Mucosa of descending colon (tissue), 3 donors: ENCODE data around the gene NRP2. TPM values are rescaled to one million over a fixed set of nuclear protein-coding genes. Genes with fewer than 3 reads are reported as not detected.

Source experiments
- ATAC-seq: fragments of 200-7000 bp; cut with Tn5 transposase; one replicate; pipeline ENCODE4 v1.9.1; 2020; ENCODE audit warnings: mild to moderate bottlenecking, moderate library complexity
- DNase-seq, 3 donors: peaks; one replicate each; pipeline ENCODE4 v3.0.0-alpha.2; 2020
- H3K36me3 ChIP-seq: fragments of 200-600 bp; one replicate; pipeline ENCODE4 v1.8.0; 2021; ENCODE audit warnings: low read depth, mild to moderate bottlenecking
- H3K4me1 ChIP-seq: fragments of 200-600 bp; one replicate; pipeline ENCODE4 v1.8.0; 2021; ENCODE audit warnings: low read depth, mild to moderate bottlenecking
- H3K4me3 ChIP-seq: fragments of 200-600 bp; one replicate; pipeline ENCODE4 v1.8.0; 2021; ENCODE audit warnings: mild to moderate bottlenecking
- H3K9me3 ChIP-seq: fragments of 200-600 bp; one replicate; pipeline ENCODE4 v1.8.0; 2021; ENCODE audit warnings: mild to moderate bottlenecking
- CTCF ChIP-seq: fragments of 200-600 bp; IDR thresholded peaks from one replicate; pipeline ENCODE4 v1.8.0; 2022; ENCODE audit warnings: antibody characterized with exemption, mild to moderate bottlenecking
- intact Hi-C, 2 donors: fragments of 100-400 bp; cut with DNase I in 1 of 2; cut with micrococcal nuclease in 1 of 2; formaldehyde crosslinking; loops; one replicate each; pipeline versions ENCODE4 v1.11.0 to v1.11.1; 2022; cut with DNase I, micrococcal nuclease
- total RNA-seq, 3 donors: library from RNA; stranded (reverse); fragmentation: NEBNext Ultra II Directional in 2 of 3; extraction: Animal tissue kit (Norgen Biotek cat#: 25700) in 2 of 3; gene quantifications; one replicate each; pipeline versions ENCODE4 v1.2.1 to v1.2.4, GENCODE V29; 2021 to 2023
- donor health status: DM: no; HTN: no; CAD: no; lungs with moderate emphysema.
- donor health status: DM: no; HTN: no; CAD: no.
- donor health status: DM: no; HTN: yes; CAD: no.

The NRP2 gene
- total RNA-seq, 3 donors from 2014 or later, result 12.3 to 300 (median 19.2) TPM

GRCh38 chr2:205680067-205680466 lies 2.2 kb upstream of the NRP2 start:
- Histone ChIP-seq H3K36me3 (no peaks in the 10 kb centered on the region), H3K9me3 (no peaks in the 10 kb centered on the region), H3K4me3 (no peak overlapping the region), H3K4me1 (peaks cover 3% of the 10 kb centered on the region)
- ATAC-seq (peak; percentile 58), DNase-seq (peak in 1 of 3 donors; percentile 82)
- intact Hi-C loops, result no loop called here
- peak; percentile 33 for TF ChIP-seq CTCF

DNA sequence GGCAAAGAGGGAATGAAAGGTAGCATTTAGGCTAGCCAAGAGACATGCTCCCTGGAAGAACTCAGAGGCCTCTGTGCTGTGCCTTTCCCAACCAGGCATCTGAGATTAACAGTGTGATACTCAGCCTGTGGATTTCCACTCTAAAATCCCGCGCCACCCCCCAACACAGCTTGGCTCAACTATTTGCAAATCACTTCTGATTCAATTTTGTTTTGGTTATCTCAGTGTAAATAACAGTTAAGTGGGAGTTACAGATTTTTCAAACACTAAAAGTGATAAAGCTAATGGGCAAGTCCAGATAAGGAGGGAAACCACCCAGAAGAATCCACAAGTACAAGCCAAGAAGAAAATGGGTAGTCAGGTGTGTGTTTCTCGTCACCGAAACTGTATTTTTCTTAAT lies 1.4 kb upstream of the NRP2 start:
- H3K4me3 ChIP-seq, result no peak overlapping the region
- DNase-seq, result no peak
- no peaks in the 10 kb centered on the region for H3K9me3 ChIP-seq
- H3K36me3 ChIP-seq, result no peaks in the 10 kb centered on the region
- H3K4me1 ChIP-seq, result peaks cover 8% of the 10 kb centered on the region
- intact Hi-C loops, result no loop called here
- ATAC-seq, result no peak
- no peak for TF ChIP-seq CTCF

GRCh38 chr2:205681401-205682238 lies 681 bp upstream of the NRP2 start:
- intact Hi-C loops, result no loop called here
- Histone ChIP-seq H3K4me3 (no peak overlapping the region), H3K36me3 (no peaks in the 10 kb centered on the region), H3K9me3 (no peaks in the 10 kb centered on the region), H3K4me1 (peaks cover 10% of the 10 kb centered on the region)
- TF ChIP-seq CTCF, result no peak
- ATAC-seq (peak; percentile 11), DNase-seq (peak in 2 of 3 donors; percentile 40 to 58)

GRCh38 chr2:205682971-205683501 lies 735 bp downstream of the NRP2 start:
- no peaks in the 10 kb centered on the region for H3K36me3 ChIP-seq
- H3K9me3 ChIP-seq, result no peaks in the 10 kb centered on the region
- TF ChIP-seq CTCF, result no peak
- intact Hi-C loops, result no loop called here
- no peak for DNase-seq
- H3K4me1 ChIP-seq, result peaks cover 10% of the 10 kb centered on the region
- ATAC-seq, result no peak
- peak overlapping the region; percentile 7 for H3K4me3 ChIP-seq

DNA sequence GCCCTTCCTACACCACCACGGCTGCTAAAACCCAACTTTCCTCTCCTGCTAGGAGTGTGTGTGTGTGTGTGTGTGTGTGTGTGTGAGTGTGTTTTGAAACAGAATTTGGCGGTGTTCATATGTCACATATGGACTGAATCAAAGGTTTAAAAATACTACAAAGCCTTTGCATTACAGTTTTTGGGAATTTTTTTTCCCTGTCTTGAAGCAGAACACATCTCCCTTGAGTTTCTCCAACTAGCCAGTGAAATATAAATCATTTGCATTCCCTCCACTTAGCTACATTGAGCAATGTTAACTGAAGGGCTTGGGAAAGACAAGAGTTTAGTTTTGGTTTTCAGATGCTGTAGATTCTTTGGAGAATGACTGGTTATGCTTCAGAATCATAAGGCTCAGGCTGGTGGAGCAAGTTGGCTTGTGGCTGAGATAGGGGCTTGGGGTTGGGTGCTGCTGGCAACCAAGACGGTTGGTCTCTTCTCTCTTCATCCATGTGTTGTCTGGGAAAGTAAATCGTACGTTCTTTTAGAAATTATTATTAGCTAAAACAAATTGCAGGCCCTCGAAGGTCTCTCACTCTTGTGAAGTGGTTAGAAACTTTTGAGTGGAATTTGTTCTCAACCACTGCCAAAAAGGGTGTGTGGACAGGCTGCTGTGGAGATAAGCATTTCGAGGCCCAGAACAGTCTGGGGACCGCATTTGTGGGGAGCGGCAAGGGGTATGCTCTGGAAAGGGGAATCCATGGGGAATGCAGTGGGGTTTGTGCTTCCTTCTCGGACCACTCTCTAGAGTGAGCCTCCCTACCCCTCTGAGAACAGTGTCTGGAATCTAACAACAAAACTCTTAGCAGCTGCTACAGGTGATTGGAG lies 1.4 kb downstream of the NRP2 start:
- no peaks in the 10 kb centered on the region for H3K9me3 ChIP-seq
- H3K4me1 ChIP-seq, result peaks cover 10% of the 10 kb centered on the region
- no peak for DNase-seq

More for the DNA sequence above, 1.4 kb downstream of the NRP2 start:
- intact Hi-C loops, result no loop called here
- Histone ChIP-seq H3K4me3 (no peak overlapping the region), H3K36me3 (no peaks in the 10 kb centered on the region)
- TF ChIP-seq CTCF, result no peak
- no peak for ATAC-seq
